Cardiac muscle cell (in vitro differentiated cells and primary cell): ENCODE data around the gene OR10V1. TPM values are rescaled to one million over a fixed set of nuclear protein-coding genes. Genes with fewer than 3 reads are reported as not detected.
A peak's percentile ranks its signal among the peaks of the same experiment; 100 is the strongest.
"Not testable (repeated sequence)": the region's sequence is repeated elsewhere in the genome, so short reads cannot be mapped to it uniquely, and the experiment has no call there.

Source experiments
- DNase-seq, 2 donors: peaks; one replicate each; pipeline versions ENCODE4 v3.0.0 to v3.0.0-alpha.2; 2010 to 2017; ENCODE audit warnings: low read depth in 1 of 2, low spot score in 1 of 2
- H3K27ac ChIP-seq: fragments of 200-600 bp; sonication (generic); 2 replicates; pipeline ENCODE4 v1.5.1; 2016
- H3K27me3 ChIP-seq: fragments of 200-600 bp; sonication (generic); 2 replicates; pipeline ENCODE4 v1.6.0; 2016; ENCODE audit warnings: control low read depth
- H3K36me3 ChIP-seq: fragments of 200-600 bp; sonication (generic); 2 replicates; pipeline ENCODE4 v1.5.1; 2016; ENCODE audit warnings: control low read depth
- H3K4me1 ChIP-seq: fragments of 200-600 bp; sonication (generic); 2 replicates; pipeline ENCODE4 v1.8.1; 2017; ENCODE audit warnings: low read depth, mild to moderate bottlenecking, mixed run types
- H3K4me3 ChIP-seq: fragments of 200-600 bp; sonication (generic); 2 replicates; pipeline ENCODE4 v1.5.1; 2016; ENCODE audit warnings: mild to moderate bottlenecking
- H3K9me3 ChIP-seq: fragments of 200-600 bp; sonication (generic); 2 replicates; pipeline ENCODE4 v1.5.1; 2017; ENCODE audit warnings: low read depth, mild to moderate bottlenecking, control low read depth
- CTCF ChIP-seq: IDR thresholded peaks from 2 replicates; pipeline ENCODE4 v1.5.1; 2012; ENCODE audit warnings: low read depth, mild to moderate bottlenecking, low read length
- polyA plus RNA-seq: library from polyadenylated mRNA; unstranded; fragments of >200 nt; fragmentation: Nextera tagmentation; extraction: Ambion mirVana; gene quantifications from 2 replicates; pipeline ENCODE4 v1.2.1, GENCODE V29; 2016
- total RNA-seq: library from RNA; depleted of rRNA; stranded (reverse); fragments of >200 nt; gene quantifications from 2 replicates; pipeline ENCODE4 v1.2.3, GENCODE V29; 2016

The OR10V1 gene
- total and polyA plus RNA-seq, 2 experiments from 2014 or later: not detected

GRCh38 chr11:59710136-59710847 is 3.4 kb downstream of the OR10V1 start:
- no peak for TF ChIP-seq CTCF
- H3K4me3 ChIP-seq: no peak overlapping the region
- DNase-seq: no peak

GRCh38 chr11:59708537-59708936 is 5.1 kb downstream of the OR10V1 start:
- Histone ChIP-seq H3K4me1 (no peaks in the 10 kb centered on the region), H3K36me3 (no peaks in the 10 kb centered on the region), H3K9me3 (no peaks in the 10 kb centered on the region), H3K27me3 (no peaks in the 10 kb centered on the region), H3K4me3 (no peak overlapping the region), H3K27ac (no peak overlapping the region)
- no peak for TF ChIP-seq CTCF
- no peak for DNase-seq

More at GRCh38 chr11:59710136-59710847, 3.4 kb downstream of the OR10V1 start:
- H3K27me3 ChIP-seq: peaks cover 3% of the 10 kb centered on the region
- H3K27ac ChIP-seq: no peak overlapping the region
- no peaks in the 10 kb centered on the region for H3K36me3 ChIP-seq
- H3K4me1 ChIP-seq: no peaks in the 10 kb centered on the region
- no peaks in the 10 kb centered on the region for H3K9me3 ChIP-seq

GRCh38 chr11:59707371-59707770 is 6.3 kb downstream of the OR10V1 start:
- no peaks in the 10 kb centered on the region for H3K36me3 ChIP-seq
- DNase-seq: no peak
- no peaks in the 10 kb centered on the region for H3K27me3 ChIP-seq
- no peaks in the 10 kb centered on the region for H3K4me1 ChIP-seq
- TF ChIP-seq CTCF: no peak
- H3K9me3 ChIP-seq: no peaks in the 10 kb centered on the region
- no peak overlapping the region for H3K4me3 ChIP-seq
- no peak overlapping the region for H3K27ac ChIP-seq

GRCh38 chr11:59706518-59707285 is 6.9 kb downstream of the OR10V1 start:
- DNase-seq: peak in 1 of 2 donors; percentile 76
- H3K27me3 ChIP-seq: no peaks in the 10 kb centered on the region
- no peak overlapping the region for H3K27ac ChIP-seq
- no peak overlapping the region for H3K4me3 ChIP-seq
- no peaks in the 10 kb centered on the region for H3K36me3 ChIP-seq
- no peak for TF ChIP-seq CTCF
- no peaks in the 10 kb centered on the region for H3K9me3 ChIP-seq
- no peaks in the 10 kb centered on the region for H3K4me1 ChIP-seq

- TF ChIP-seq CTCF: no peak
- H3K36me3 ChIP-seq: no peaks in the 10 kb centered on the region
These were observed 8.4 kb downstream of the OR10V1 start for GRCh38 chr11:59705294-59705693.

GRCh38 chr11:59703515-59703914 is 10.1 kb downstream of the OR10V1 start:
- H3K4me3 ChIP-seq, H3K27me3 ChIP-seq, H3K27ac ChIP-seq, H3K4me1 ChIP-seq, H3K36me3 ChIP-seq, H3K9me3 ChIP-seq, DNase-seq: not testable (repeated sequence)

More at GRCh38 chr11:59705294-59705693, 8.4 kb downstream of the OR10V1 start:
- no peak overlapping the region for H3K4me3 ChIP-seq
- DNase-seq: no peak
- no peaks in the 10 kb centered on the region for H3K27me3 ChIP-seq
- no peak overlapping the region for H3K27ac ChIP-seq
- no peaks in the 10 kb centered on the region for H3K9me3 ChIP-seq
- no peaks in the 10 kb centered on the region for H3K4me1 ChIP-seq

- DNase-seq, H3K27me3 ChIP-seq, H3K4me1 ChIP-seq, H3K27ac ChIP-seq, H3K36me3 ChIP-seq, H3K4me3 ChIP-seq, H3K9me3 ChIP-seq: not testable (repeated sequence)
These were observed 13.5 kb downstream of the OR10V1 start for GRCh38 chr11:59700157-59700556.
